K562 (cell line): ENCODE results near the gene POMP. TPM values are rescaled to one million over a fixed set of nuclear protein-coding genes. Genes with fewer than 3 reads are reported as not detected.

Experiments
- ATAC-seq: fragments of 200-7000 bp; cut with Tn5 transposase; 3 replicates; pipeline ENCODE4 v1.9.1; 2020; ENCODE audit warnings: moderate library complexity
- BruUV-seq: library from RNA; stranded (reverse); fragments of 400-500 nt; replicated peaks from 2 replicates; lab custom pipeline; 2021; lab: Mats Ljungman, UMichigan
- CTCF ChIA-PET: fragments of 300-600 bp; formaldehyde crosslinking; extraction: SDS; loops from one replicate; lab custom pipeline; 2021; ENCODE audit warnings: low intra/inter-chr PET ratio; lab: Yijun Ruan, JAX
- POLR2A ChIA-PET: fragments of 300-600, 350-650 bp; sonication (Branson Sonifier 250); formaldehyde crosslinking; extraction: SDS; loops from one replicate; lab custom pipeline; 2021; ENCODE audit warnings: antibody characterized with exemption, inconsistent platforms; lab: Yijun Ruan, JAX
- DNase-seq, 4 experiments: peaks; one replicate each; pipeline versions ENCODE4 v3.0.0 to v3.0.0-alpha.2; 2011 to 2018; ENCODE audit warnings: low spot score in 3 of 4, mixed read lengths in 3 of 4; ENCODE audit errors: extremely low read depth in 1 of 4
- FAIRE-seq: peaks from 2 replicates; lab custom pipeline; 2011; peaks lifted over from hg19 to GRCh38; lab: Jason Lieb, UNC
- H2AFZ ChIP-seq: 2 replicates; pipeline ENCODE4 v1.6.0; 2011; ENCODE audit warnings: low read depth, low read length, control low read depth, inconsistent platforms
- H3K27ac ChIP-seq: fragments of 200-600 bp; 3 replicates; pipeline ENCODE4 v1.8.0; 2011; ENCODE audit warnings: low read depth, mild to moderate bottlenecking, control low read depth, inconsistent platforms, low read length, moderate library complexity, mixed read lengths; ENCODE audit errors: extremely low read depth
- H3K27me3 ChIP-seq, 2 experiments: fragments of 300-600 bp in 1 of 2; 2 replicates in 1 of 2; 3 replicates in 1 of 2; pipeline versions ENCODE4 v1.6.0 to v1.8.0; 2011; ENCODE audit warnings: inconsistent platforms in 2 of 2, low read length in 2 of 2, mild to moderate bottlenecking in 1 of 2, mixed read lengths in 1 of 2, moderate library complexity in 1 of 2; ENCODE audit not compliant: control insufficient read depth in 2 of 2, insufficient read depth in 2 of 2
- H3K36me3 ChIP-seq: fragments of 300-600 bp; 3 replicates; pipeline ENCODE4 v1.8.0; 2011; ENCODE audit warnings: mild to moderate bottlenecking, low read length, inconsistent platforms; ENCODE audit not compliant: control insufficient read depth, insufficient read depth
- H3K4me1 ChIP-seq, 2 experiments: fragments of 200-600 bp in 1 of 2; replicated peaks in 1 of 2; 2 replicates in 1 of 2; 3 replicates in 1 of 2; pipeline versions ENCODE4 v1.5.1 to v1.8.0; 2011; ENCODE audit warnings: inconsistent platforms in 2 of 2, low read length in 2 of 2, mild to moderate bottlenecking in 1 of 2, mixed read lengths in 1 of 2, moderate library complexity in 1 of 2; ENCODE audit not compliant: control insufficient read depth in 2 of 2, insufficient read depth in 2 of 2
- H3K4me2 ChIP-seq: 2 replicates; pipeline ENCODE4 v1.6.1; 2011; ENCODE audit warnings: low read length, control low read depth, inconsistent platforms, mixed read lengths; ENCODE audit not compliant: insufficient read depth
- H3K4me3 ChIP-seq: fragments of 200-600 bp; sonication (generic), shearing (Covaris generic); 2 replicates; pipeline ENCODE4 v1.5.1; 2016; ENCODE audit warnings: control low read depth, inconsistent platforms
- H3K79me2 ChIP-seq: fragments of 200-600 bp; 3 replicates; pipeline ENCODE4 v1.8.0; 2011; ENCODE audit warnings: low read length, inconsistent platforms; ENCODE audit not compliant: control insufficient read depth, insufficient read depth
- H3K9ac ChIP-seq, 2 experiments: 2 replicates each; pipeline versions ENCODE4 v1.6.0 to v1.6.1; 2011; ENCODE audit warnings: low read depth in 2 of 2, low read length in 2 of 2, control low read depth in 1 of 2, inconsistent platforms in 1 of 2, mild to moderate bottlenecking in 1 of 2, mixed read lengths in 1 of 2; ENCODE audit not compliant: insufficient read depth in 1 of 2
- H3K9me1 ChIP-seq: one replicate; pipeline ENCODE4 v1.6.0; 2011; ENCODE audit warnings: inconsistent platforms, mild to moderate bottlenecking, low read length, moderate library complexity; ENCODE audit not compliant: control insufficient read depth, insufficient read depth
- H3K9me3 ChIP-seq: replicated peaks from 2 replicates; pipeline ENCODE4 v1.5.1; 2011; ENCODE audit warnings: low read depth, low read length, inconsistent platforms; ENCODE audit not compliant: control insufficient read depth, insufficient read depth
- H4K20me1 ChIP-seq: replicated peaks from 2 replicates; pipeline ENCODE4 v1.6.1; 2011; ENCODE audit warnings: low read length, inconsistent platforms, mixed read lengths; ENCODE audit not compliant: control insufficient read depth, insufficient read depth
- ATF3 ChIP-seq, 2 experiments: fragments of 450-650 bp in 1 of 2; sonication (generic) in 1 of 2; formaldehyde crosslinking in 1 of 2; IDR thresholded peaks in 1 of 2; conservative IDR thresholded peaks in 1 of 2; 2 replicates each; pipeline versions ENCODE4 v1.6.1 to v1.8.1; 2016 to 2023; ENCODE audit warnings: mild to moderate bottlenecking in 2 of 2, moderate library complexity in 2 of 2, inconsistent platforms in 1 of 2, missing genetic modification reagents in 1 of 2
- ATF4 ChIP-seq: fragments of 450-650 bp; formaldehyde crosslinking; IDR thresholded peaks from 2 replicates; pipeline ENCODE4 v1.4.0; 2022; ENCODE audit warnings: mild to moderate bottlenecking, moderate library complexity
- ATF7 ChIP-seq: fragments of 450-650 bp; IDR thresholded peaks from 2 replicates; pipeline ENCODE4 v1.7.1; 2014; ENCODE audit warnings: mild to moderate bottlenecking, moderate library complexity
- CEBPG ChIP-seq, 3 experiments: fragments of 200-800 bp in 1 of 3; sonication (Bioruptor generic) in 1 of 3; sonication (generic) in 1 of 3; formaldehyde crosslinking in 1 of 3; IDR thresholded peaks in 2 of 3; conservative IDR thresholded peaks in 1 of 3; 2 replicates each; pipeline versions ENCODE4 v1.6.1 to v1.8.0; 2016 to 2022; ENCODE audit warnings: missing compliant biosample characterization in 2 of 3, missing genetic modification characterization in 2 of 3, mild to moderate bottlenecking in 1 of 3, missing genetic modification reagents in 1 of 3
- CGGBP1 ChIP-seq: fragments of 250-450 bp; sonication (Bioruptor Pico); IDR thresholded peaks from 2 replicates; pipeline ENCODE4 v1.9.0; 2021; ENCODE audit warnings: mild to moderate bottlenecking
- CTBP1 ChIP-seq: fragments of 450-650 bp; IDR thresholded peaks from 2 replicates; pipeline ENCODE4 v1.6.1; 2016; ENCODE audit warnings: borderline replicate concordance
- NFATC3 ChIP-seq: fragments of 450-650 bp; IDR thresholded peaks from 2 replicates; pipeline ENCODE4 v1.6.1; 2017; ENCODE audit warnings: mild to moderate bottlenecking
- POLR2H ChIP-seq: IDR thresholded peaks from 2 replicates; pipeline ENCODE4 v1.6.1; 2016; ENCODE audit warnings: missing genetic modification characterization, low read depth, mild to moderate bottlenecking, control low read depth, missing compliant biosample characterization, moderate library complexity
- TRIM24 ChIP-seq, 2 experiments: fragments of 450-650 bp; IDR thresholded peaks; 2 replicates each; pipeline ENCODE4 v1.6.1; 2016
- ZNF175 ChIP-seq: fragments of 200-800 bp; sonication (Bioruptor generic); IDR thresholded peaks from 2 replicates; pipeline ENCODE4 v1.6.1; 2016; ENCODE audit warnings: low read depth, mild to moderate bottlenecking, missing genetic modification characterization, missing compliant biosample characterization
- WGBS: fragments of 100-300 bp; shearing (Covaris generic); methylation state at CpG from one replicate; pipeline ENCODE4 v1.1.6; 2016; ENCODE audit warnings: low coverage, mixed read lengths; ENCODE audit not compliant: insufficient coverage; ENCODE audit errors: missing lambda C conversion rate; 5-methylcytosine and 5-hydroxymethylcytosine counted together
- in situ Hi-C: fragments of 300-500 bp; cut with MboI; formaldehyde crosslinking; loops from 4 replicates; pipeline ENCODE4 v1.15.0; 2018; ENCODE audit warnings: inconsistent platforms, mixed read lengths
- intact Hi-C: fragments of 100-400 bp; cut with micrococcal nuclease; formaldehyde crosslinking; loops from 2 replicates; pipeline ENCODE4 v1.14.2; 2022
- polyA plus RNA-seq, 8 experiments: library from polyadenylated mRNA; depleted of rRNA in 4 of 8; stranded (reverse) in 5 of 8; unstranded in 3 of 8; fragments of >200 nt; fragmentation: Nextera tagmentation in 2 of 8; fragmentation: Illumina TruSeq in 1 of 8; extraction: Ambion mirVana in 2 of 8; extraction: Trizol in 1 of 8; gene quantifications; 2 replicates each; pipeline versions ENCODE4 v1.2.1 to v1.2.3, GENCODE V29; 2011 to 2014; ENCODE audit warnings: inconsistent platforms in 1 of 8, missing spikeins in 1 of 8
- total RNA-seq, 7 experiments: library from RNA; depleted of rRNA in 6 of 7; stranded (reverse); fragments of >200 nt in 6 of 7; fragmentation: Illumina TruSeq in 2 of 7; extraction: Trizol in 2 of 7; gene quantifications; 2 replicates each; pipeline versions ENCODE4 v1.2.1 to v1.2.3, GENCODE V29; 2011 to 2021; ENCODE audit warnings: low replicate concordance in 1 of 7

POMP gene
- total and polyA plus RNA-seq, 9 of the 15 experiments (the other 6 are each of a cell fraction or from before 2014, with no cell fraction given) = 69.2 to 647 (median 118) TPM

DNA sequence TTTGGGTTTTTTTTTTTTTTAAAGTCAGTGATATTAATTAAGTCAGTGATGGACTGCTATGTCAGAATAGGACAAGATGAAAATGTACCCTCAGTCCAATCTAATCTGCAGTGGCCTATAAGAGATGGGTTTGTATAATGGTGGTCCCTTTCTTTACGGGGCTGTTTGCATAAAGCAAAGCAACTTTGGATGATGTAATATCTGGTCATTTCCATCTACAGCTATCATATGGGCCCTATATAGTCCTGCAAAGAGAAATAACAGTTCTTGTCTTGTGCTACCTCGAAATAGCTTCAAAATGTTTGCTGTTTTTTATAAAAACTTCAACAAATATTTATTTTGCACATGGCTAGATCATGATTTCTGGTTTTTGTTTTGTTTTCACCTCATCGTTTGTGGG is 20.2 kb upstream of the POMP start:
- WGBS = 6% methylated on average over 3 of the region's 3 CpGs
- no peaks in the 10 kb centered on the region for H3K27me3 ChIP-seq
- H3K27ac ChIP-seq = no peak overlapping the region
- no peak overlapping the region for H3K4me2 ChIP-seq
- no peaks in the 10 kb centered on the region for H4K20me1 ChIP-seq
- H3K4me1 ChIP-seq = peaks cover 0 to 17% of the 10 kb centered on the region in 2 experiments; a peak in 2 of 5 replicates
- CTCF ChIA-PET = no interaction called here
- POLR2A ChIA-PET = interaction anchor here (0.6 to 0.8 kb wide), 2 partner anchors 10 to 563 kb away, joined by 3 to 4 read pairs; no protein-coding TSS in a partner anchor
- no TSS peak for BruUV-seq
- H3K79me2 ChIP-seq = no peaks in the 10 kb centered on the region
- H3K4me3 ChIP-seq = no peak overlapping the region
- no peak overlapping the region for H3K9ac ChIP-seq
- intact Hi-C loops = loop anchor here (2.0 to 10.0 kb wide), 3 partner anchors 66 to 234 kb away; no protein-coding TSS in a partner anchor
- H3K36me3 ChIP-seq = no peaks in the 10 kb centered on the region
- no peak overlapping the region for H2AFZ ChIP-seq
- no peaks in the 10 kb centered on the region for H3K9me3 ChIP-seq
- TF ChIP-seq ZNF175 (CRISPR knock-in tag) (no peak), ATF4 (CRISPR knock-in tag) (peak; percentile 66), CTBP1 (no peak), NFATC3 (no peak), CGGBP1 (CRISPR knock-in tag) (no peak), TRIM24 (IDR thresholded peaks at IDR 0.05) (peak; percentile 53 to 67; a peak in 2 of 4 replicates), CEBPG (CRISPR knock-in tag; IDR thresholded peaks at IDR 0.05) (peak; percentile 51), CEBPG (tag; conservative IDR thresholded peaks at IDR 0.05 in 1 of 2, IDR thresholded peaks at IDR 0.05 in 1 of 2) (peak; percentile 47 to 80; a peak in 3 of 4 replicates), POLR2H (tag) (0 out of 2 replicates have a peak, but pooled peaks have one; percentile 5), ATF3 (IDR thresholded peaks at IDR 0.05) (peak; percentile 84), ATF3 (CRISPR knock-in tag; conservative IDR thresholded peaks at IDR 0.05) (no peak), ATF7 (peak; percentile 33; the same call in 1 of the 2 replicates)
- in situ Hi-C loops = loop anchor here (10.0 kb wide), 1 partner anchor 314 kb away; no protein-coding TSS in a partner anchor
- peak; percentile 65 for ATAC-seq
- no peak for DNase-seq
- no peak for FAIRE-seq
- no peaks in the 10 kb centered on the region for H3K9me1 ChIP-seq
